HG02798 (cell line): ENCODE data around the gene PLIN1.

ENCODE experiments used
- ATAC-seq: cut with Tn5 transposase; IDR thresholded peaks from one replicate; pipeline ENCODE4 v1.9.1; 2021; ENCODE audit warnings: mild to moderate bottlenecking; ENCODE audit not compliant: unreplicated experiment, poor library complexity

The PLIN1 gene

DNA sequence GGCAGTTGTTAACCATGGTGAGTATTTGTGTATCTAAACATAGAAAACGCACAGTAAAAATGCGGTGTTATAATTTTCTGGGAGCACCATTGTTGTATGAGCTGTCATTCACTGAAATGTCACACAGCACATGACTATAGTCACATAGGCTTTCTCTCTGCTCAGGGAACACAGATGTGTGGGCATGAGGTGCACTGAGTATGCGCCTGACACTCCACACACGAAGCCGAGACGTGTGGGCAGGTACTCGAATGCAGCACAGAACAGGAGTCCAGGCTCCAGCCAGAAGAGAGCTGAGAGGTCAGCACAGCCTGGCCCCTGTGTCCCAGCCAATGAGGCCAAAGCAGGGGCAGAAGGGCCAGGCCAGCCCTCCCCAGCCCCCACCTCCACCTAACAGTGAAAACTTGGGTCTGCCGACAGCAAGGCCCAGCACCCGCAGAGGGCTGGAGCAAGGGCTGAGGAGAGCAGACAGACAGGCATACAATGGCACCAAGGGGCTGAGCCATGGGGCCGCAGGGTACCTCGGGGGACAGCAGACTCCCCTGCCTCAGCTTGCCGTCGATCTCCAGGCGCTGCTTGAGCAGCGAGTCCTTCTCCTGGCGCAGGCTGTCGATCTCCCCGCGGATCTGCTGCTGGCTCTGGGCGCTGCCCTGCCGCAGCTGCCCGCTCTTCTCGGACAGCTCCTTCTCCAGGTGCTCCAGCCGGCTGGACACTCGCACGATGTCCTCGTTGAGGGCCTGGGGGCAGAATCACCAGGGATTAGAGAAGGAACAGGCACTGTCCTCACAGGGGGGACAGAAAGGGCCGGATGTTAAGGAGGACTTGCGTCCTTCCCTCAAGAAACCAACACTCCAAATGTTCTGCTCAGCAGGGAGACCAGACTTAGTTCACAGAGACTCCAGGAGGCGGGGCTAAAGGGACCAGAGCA, 47.9 kb downstream of the PLIN1 start:
- no peak for ATAC-seq

DNA sequence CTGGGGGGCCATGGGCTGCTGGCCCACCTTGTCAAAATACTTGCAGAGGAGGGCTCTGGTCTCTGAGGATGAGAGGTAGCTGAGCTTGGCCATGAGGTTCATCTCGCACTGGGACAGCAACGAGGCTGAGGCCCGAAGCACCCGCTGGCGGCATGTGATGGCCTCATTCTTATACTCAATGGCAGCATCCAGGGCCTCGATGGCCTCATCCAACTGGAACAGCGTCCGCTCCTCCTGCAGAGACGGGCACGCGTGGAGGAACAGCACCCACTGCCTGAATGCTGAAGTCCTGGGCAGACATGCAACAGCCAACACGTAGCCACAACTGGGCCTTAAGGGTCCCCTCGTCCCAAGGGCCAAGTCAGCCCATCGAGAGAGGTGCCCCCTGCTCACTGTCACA, 48.9 kb downstream of the PLIN1 start:
- ATAC-seq, result no peak

DNA sequence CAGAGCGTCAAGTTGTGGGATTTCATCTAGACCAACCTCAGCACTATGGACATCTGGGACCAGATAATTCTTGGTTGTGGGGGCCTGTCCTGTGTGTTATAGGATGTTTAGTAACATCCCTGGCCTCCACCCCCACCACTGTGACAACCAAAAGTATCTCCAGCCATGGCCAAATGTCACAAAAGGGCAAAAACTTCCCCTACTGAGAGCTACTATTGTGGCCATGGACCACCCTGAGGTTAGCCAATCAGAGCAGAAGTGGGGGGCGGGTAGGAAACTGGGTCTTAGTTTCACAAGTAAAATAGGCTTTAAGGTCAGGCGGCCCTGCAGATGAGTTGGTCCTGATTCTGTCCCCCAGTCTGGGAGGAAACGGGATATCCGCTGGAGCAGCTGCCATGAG, 49.3 kb downstream of the PLIN1 start:
- ATAC-seq, result no peak

DNA sequence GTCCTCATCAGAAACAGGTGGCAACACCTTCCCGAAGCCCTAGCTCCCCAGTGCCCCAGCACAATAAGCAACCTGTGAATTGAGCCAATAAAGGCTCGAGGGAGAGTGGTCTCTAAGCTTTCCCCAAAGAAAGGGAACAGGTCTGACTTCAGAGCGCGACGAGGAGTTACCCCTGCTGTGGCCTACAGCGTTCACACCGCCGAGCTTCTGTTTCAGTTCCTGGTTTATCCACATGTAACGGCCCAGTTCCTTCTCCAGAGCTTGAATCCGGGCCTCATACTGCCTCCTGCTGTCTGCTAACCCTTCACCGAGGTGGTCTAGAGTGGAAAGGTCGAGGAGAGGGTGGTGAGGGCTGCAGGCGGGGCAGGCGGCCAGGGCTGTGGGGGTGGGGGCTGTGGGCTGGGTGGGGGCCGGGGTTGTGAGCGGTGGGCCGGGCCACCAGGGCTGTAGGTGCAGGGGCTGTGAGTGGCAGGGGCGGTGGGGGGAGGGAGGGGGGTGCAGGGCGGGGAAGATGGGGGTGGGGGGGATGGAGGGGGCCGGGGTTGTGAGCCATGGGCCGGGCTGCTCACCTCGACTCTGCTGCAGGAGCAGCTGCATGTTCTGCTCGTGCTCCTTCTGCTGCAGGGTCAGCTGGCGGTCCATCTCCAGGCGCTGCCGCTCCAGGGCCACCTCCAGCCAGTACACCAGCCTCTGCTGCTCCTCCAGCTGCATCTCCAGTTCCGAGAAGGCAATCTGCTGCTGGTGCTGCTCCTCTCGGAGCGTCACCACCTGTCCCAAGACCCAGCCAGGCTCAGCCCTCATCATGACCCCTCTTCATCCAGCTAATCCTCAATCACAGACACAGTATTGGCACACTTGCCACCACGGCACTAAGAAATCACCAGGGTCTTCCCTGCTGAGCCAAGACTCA, 50.1 kb downstream of the PLIN1 start:
- ATAC-seq, result no peak

DNA sequence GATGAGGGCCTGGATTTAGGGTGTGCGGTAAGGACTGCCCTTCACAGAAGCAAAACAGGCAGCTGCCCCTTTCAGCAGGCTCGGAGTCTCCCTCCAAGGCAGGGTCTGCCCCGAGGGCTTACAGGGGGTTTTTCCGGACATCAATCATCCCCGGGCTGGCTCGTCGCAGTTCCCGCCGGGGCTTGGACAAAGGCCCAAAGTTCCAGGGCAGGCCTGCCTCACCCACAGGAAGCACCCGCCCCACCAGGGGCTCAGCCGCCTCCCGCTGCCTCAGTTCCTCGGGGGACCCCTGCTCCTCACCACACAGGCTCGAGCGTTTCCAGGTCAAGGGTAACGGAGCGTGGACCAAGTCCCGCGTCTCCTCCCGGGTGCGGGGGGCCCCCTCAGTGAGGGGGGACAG, 50.9 kb downstream of the PLIN1 start:
- no peak for ATAC-seq

DNA sequence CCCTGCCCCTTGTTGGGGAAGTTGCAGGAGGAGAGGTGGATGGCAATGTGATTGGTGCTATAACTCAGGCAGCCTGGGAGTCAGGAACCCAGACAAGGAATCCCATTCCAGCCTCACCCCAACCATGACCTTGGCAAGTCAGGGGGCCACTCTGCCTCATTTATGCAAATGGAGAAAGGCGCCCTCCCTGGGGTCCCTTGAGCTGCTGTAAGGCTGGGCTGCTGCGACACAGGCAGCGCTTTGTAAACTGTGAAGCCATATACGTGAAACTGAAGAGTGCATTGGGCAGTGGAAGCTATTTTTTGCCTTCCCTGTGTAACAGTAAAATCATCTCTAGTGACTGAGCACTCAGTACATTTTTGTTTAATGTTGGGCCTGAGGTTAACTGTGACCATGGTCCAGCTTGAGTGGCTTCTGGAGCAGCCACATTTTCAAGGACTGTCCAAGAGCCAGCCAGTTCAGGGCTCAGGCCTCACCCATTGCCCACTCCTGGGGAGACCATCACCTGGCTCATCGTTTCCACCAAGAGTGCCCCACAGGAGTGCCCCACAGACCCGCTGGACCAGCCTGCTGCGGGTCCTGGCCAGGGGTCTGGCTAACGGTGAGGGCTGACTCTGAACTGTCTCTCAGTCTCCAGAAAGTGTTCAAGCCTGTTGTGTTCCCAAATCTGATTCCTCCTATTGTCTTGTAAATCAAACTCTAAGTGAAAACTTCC, 51.8 kb downstream of the PLIN1 start:
- no peak for ATAC-seq

DNA sequence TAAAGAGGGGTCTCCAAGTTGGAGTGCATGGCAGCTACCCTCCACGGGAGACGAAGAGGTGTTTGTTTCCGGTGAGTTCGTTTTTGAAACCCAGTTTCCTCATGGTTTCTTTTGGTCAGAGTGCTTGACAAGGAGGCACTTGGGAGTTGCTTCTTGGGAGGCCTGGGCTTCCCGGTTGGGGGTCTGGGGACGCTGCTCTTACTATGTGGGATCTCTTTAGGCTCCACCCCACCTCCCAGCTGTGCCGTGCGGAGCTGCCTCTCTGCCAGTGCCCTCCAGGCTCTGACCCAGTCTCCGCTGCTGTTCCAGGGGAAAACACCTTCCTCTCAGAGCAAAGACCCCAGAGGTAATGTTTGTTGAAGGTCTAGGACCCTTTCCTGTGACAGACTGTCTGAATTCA, 53.5 kb downstream of the PLIN1 start:
- ATAC-seq, result no peak

DNA sequence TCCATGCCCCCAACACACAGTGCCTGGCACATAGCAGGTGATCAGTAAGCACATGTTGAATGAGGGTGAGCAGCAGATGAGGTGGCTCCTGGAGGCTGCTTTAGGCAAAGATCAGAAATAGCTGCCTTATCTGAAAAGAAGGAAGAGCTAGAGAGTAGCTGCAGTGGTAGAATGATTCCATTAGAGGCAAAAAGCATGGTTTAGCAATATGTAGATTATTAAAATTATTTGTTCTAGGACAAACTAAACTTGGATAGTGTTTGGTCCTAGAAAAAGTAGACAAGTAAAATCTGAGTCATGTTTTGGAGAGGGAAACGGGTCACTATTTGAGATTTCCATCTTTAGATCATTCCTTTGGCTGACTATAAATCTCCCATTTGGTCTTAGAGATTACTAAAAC, 56.0 kb downstream of the PLIN1 start:
- ATAC-seq, result no peak

DNA sequence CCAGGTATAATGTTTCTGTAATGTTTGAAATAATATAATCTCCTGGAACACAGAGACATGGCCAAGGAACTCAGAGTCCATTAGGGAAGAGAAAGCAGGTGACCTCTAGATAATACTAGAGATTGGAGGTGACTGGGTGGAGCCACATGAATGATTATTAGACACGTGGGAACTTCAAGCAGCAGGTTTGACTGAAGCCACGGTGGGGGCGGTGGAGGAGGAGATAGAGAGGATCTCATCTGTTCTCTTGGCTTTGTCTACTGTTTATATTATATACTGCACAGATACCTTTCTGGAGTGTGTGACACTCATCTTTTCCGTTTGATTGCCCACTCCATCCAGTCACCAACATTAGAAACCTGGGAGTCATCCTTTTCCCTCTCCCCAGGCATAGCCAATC, 57.6 kb downstream of the PLIN1 start:
- ATAC-seq, result no peak

DNA sequence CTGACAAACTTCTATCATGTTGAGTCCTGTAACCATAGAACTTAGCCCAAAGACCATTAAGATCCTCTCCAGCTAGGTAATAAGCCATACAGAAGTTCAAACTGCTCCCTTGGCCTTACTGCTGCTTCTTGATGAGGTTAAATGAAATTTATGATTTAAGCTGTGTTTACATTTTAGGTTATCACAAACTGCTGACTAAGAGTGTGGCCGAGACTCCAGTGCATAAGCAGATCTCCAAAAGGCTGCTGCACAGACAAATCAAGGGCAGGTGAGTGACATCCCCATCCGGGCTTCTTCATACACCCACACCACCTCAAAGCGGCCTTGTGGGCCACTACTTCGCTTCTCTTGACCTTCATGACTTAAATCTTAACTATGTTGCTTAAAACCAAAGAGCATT, 62.9 kb downstream of the PLIN1 start:
- ATAC-seq, result no peak

DNA sequence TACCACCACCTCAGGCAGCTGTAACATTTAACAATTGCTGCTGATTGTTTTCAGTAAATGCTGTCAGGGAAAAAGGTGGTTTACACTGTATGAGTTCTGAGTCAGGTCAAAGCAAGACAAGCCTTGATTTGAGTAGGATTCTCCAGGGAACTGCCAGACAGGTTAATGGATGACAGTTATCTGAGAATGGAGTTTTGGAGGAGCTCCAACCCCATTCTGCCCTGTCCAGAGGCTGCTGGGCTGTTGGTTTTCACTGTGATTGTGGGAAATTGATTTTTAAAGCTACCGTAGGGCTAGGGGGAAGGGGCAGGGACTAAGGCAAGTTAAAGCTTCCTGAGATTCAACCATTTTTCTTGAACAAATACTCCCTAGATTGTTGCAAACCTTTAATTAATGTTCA, 64.0 kb downstream of the PLIN1 start:
- ATAC-seq, result no peak
